NCI-H748 (cell line): ENCODE data around the gene PRDM4.
"Not testable (repeated sequence)": the region's sequence is repeated elsewhere in the genome, so short reads cannot be mapped to it uniquely, and the experiment has no call there.

Experiments used
- DNase-seq: peaks from one replicate; lab custom pipeline; 2025; ENCODE audit not compliant: unreplicated experiment; lab: John Stamatoyannopoulos, UW

The PRDM4 gene

GRCh38 chr12:107774349-107775029 lies 13.6 kb upstream of the PRDM4 start, which contains the start of gene ASCL4:
Gene ASCL4 (plus strand): TSS chr12:107774704. CDS start chr12:107775219, 515 bp downstream.
- DNase-seq: peak; percentile 20

- DNase-seq: no peak
Measured at GRCh38 chr12:107767466-107767865, 6.5 kb upstream of the PRDM4 start.

GRCh38 chr12:107765316-107765715 lies 4.4 kb upstream of the PRDM4 start:
- DNase-seq: no peak

- DNase-seq: no peak
Measured at GRCh38 chr12:107764626-107765025, 3.7 kb upstream of the PRDM4 start.

- no peak for DNase-seq
Measured at GRCh38 chr12:107762874-107763273, 1.9 kb upstream of the PRDM4 start.

- DNase-seq: peak; percentile 55
Measured at GRCh38 chr12:107761502-107761904, 566 bp upstream of the PRDM4 start.

GRCh38 chr12:107760207-107760808 lies 629 bp downstream of the PRDM4 start:
- DNase-seq: peak; percentile 51

GRCh38 chr12:107759410-107759809 lies 1.5 kb downstream of the PRDM4 start:
- peak; percentile 80 for DNase-seq

GRCh38 chr12:107749083-107749482 lies 11.9 kb downstream of the PRDM4 start:
- no peak for DNase-seq

- DNase-seq: no peak
Measured at GRCh38 chr12:107748472-107748871, 12.5 kb downstream of the PRDM4 start.

- no peak for DNase-seq
Measured at GRCh38 chr12:107736914-107737313, 24.0 kb downstream of the PRDM4 start.

- DNase-seq: no peak
Measured at GRCh38 chr12:107735763-107736162, 25.2 kb downstream of the PRDM4 start.

- no peak for DNase-seq
Measured at GRCh38 chr12:107734139-107734538, 26.8 kb downstream of the PRDM4 start.

- no peak for DNase-seq
Measured at GRCh38 chr12:107732365-107732764, 28.6 kb downstream of the PRDM4 start.

- DNase-seq: no peak
Measured at GRCh38 chr12:107731366-107731765, 29.6 kb downstream of the PRDM4 start.

GRCh38 chr12:107730618-107731341 lies 30.2 kb downstream of the PRDM4 start:
- DNase-seq: no peak

- not testable (repeated sequence) for DNase-seq
Measured at GRCh38 chr12:107727742-107728141, 33.2 kb downstream of the PRDM4 start.

GRCh38 chr12:107727327-107727726 lies 33.6 kb downstream of the PRDM4 start:
- DNase-seq: not testable (repeated sequence)

- no peak for DNase-seq
Measured at GRCh38 chr12:107718606-107719005, 42.3 kb downstream of the PRDM4 start.

- no peak for DNase-seq
Measured at GRCh38 chr12:107715780-107716179, 45.2 kb downstream of the PRDM4 start.

- DNase-seq: not testable (repeated sequence)
Measured at GRCh38 chr12:107705522-107705921, 55.4 kb downstream of the PRDM4 start.

GRCh38 chr12:107704041-107704440 lies 56.9 kb downstream of the PRDM4 start:
- DNase-seq: no peak
